Measurements from ENCODE around the gene OR4B1.

The OR4B1 gene

DNA sequence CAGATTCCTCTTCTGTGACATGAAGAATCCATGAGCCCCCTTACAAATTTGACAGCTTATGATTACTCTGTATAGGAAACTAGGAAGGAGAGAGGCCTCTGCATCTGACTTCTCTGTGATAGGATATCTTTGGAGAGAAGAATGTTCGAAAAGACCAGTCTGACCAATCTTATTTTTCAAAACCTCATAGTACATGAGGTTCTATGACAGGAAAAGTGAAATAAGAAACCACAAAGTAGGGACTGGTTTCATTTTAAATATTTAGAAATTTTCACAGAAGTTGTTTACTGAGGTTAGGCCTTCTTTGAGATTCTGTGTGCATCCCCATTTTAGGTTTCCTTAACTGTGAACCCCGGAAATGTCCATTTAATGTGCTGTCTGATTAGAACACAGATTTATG, 45.0 kb downstream of the OR4B1 start:
- no peak for DNase-seq (ENCODE audit: low spot score)

DNA sequence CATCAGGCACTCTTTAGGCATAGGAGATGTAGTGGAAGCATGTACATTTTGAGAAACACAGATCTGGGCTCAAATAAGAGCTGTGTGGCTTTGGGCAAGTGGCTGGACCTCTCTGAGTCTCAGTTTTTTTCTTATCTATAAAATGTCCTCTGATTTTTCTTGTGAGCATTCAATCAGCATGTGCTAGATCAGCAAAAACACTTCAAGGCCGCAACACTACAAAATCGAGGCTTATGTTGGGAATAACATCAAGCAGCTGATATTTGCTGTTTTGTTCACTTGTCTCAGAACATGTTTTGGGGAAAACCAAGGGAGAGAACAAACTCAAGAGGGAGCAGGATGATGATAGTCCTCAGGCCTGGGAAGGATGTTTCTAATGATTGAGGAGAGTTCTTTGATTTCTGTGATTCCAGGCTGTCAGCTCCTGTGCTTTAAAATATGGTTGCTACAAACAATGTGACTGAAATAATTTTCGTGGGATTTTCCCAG, 46.9 kb downstream of the OR4B1 start, which contains the start of gene OR4X1:
Gene OR4X1, plus strand, starts transcription at position 439 of the 489 bp plus-strand sequence. Its CDS starts 0 bp downstream, at position 439.
- DNase-seq (ENCODE audit: low spot score), result no peak
